ENCODE measurements around the gene TBC1D2. TPM values are rescaled to one million over a fixed set of nuclear protein-coding genes. Genes with fewer than 3 reads are reported as not detected.

TBC1D2 gene
- total and polyA plus RNA-seq, 2 donors (not counting 1 experiment from before 2014, with no cell fraction given), result 7.5 to 24.9 TPM

- H3K36me3 ChIP-seq (ENCODE audit: control insufficient read depth, insufficient read depth, low read length), result peaks cover 11% of the 10 kb centered on the region
- H2AFZ ChIP-seq (ENCODE audit: low read length), result no peak overlapping the region
- no peaks in the 10 kb centered on the region for H3K9me3 ChIP-seq (ENCODE audit: control insufficient read depth, insufficient read depth, low read depth, low read length)
- no peaks in the 10 kb centered on the region for H3K27me3 ChIP-seq (ENCODE audit: control insufficient read depth, insufficient read depth, low read length)
- no peak overlapping the region for H3K4me3 ChIP-seq (replicated peaks in 1 of 4; ENCODE audit: control extremely low read depth in 1 of 4, insufficient read depth in 1 of 4, low read depth in 3 of 4, low read length in 4 of 4)
- no peak overlapping the region for H3K27ac ChIP-seq (ENCODE audit: insufficient read depth, low read length)
- no peak overlapping the region for H3K4me2 ChIP-seq (ENCODE audit: extremely low read depth, insufficient read depth, low read length)
- no peak for DNase-seq (ENCODE audit: low read depth in 2 of 2)
- TF ChIP-seq, protein P1, sequence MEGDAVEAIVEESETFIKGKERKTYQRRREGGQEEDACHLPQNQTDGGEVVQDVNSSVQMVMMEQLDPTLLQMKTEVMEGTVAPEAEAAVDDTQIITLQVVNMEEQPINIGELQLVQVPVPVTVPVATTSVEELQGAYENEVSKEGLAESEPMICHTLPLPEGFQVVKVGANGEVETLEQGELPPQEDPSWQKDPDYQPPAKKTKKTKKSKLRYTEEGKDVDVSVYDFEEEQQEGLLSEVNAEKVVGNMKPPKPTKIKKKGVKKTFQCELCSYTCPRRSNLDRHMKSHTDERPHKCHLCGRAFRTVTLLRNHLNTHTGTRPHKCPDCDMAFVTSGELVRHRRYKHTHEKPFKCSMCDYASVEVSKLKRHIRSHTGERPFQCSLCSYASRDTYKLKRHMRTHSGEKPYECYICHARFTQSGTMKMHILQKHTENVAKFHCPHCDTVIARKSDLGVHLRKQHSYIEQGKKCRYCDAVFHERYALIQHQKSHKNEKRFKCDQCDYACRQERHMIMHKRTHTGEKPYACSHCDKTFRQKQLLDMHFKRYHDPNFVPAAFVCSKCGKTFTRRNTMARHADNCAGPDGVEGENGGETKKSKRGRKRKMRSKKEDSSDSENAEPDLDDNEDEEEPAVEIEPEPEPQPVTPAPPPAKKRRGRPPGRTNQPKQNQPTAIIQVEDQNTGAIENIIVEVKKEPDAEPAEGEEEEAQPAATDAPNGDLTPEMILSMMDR (conservative IDR thresholded peaks at IDR 0.05 in 1 of 2, IDR thresholded peaks at IDR 0.05 in 1 of 2; ENCODE audit: low read depth in 1 of 2, low read length in 2 of 2), result no peak
- TF ChIP-seq EZH2 (IDR thresholded peaks at IDR 0.05; ENCODE audit: low read length, missing control alignments), result no peak
- no peak overlapping the region for H3K9ac ChIP-seq (ENCODE audit: insufficient read depth, low read length)
- H3K4me1 ChIP-seq (ENCODE audit: control insufficient read depth, extremely low read depth, insufficient read depth, low read length), result peaks cover 17% of the 10 kb centered on the region
- no peaks in the 10 kb centered on the region for H3K79me2 ChIP-seq (ENCODE audit: control insufficient read depth, insufficient read depth, low read length)
- H4K20me1 ChIP-seq (ENCODE audit: control insufficient read depth, extremely low read depth, insufficient read depth, low read length), result no peaks in the 10 kb centered on the region
These were observed 24.7 kb downstream of the TBC1D2 start for GRCh38 chr9:98230789-98231188.

GRCh38 chr9:98230304-98230703, 25.1 kb downstream of the TBC1D2 start:
- DNase-seq (ENCODE audit: low read depth in 2 of 2), result no peak
- Histone ChIP-seq H3K36me3 (ENCODE audit: control insufficient read depth, insufficient read depth, low read length) (peaks cover 11% of the 10 kb centered on the region), H3K4me2 (ENCODE audit: extremely low read depth, insufficient read depth, low read length) (no peak overlapping the region), H4K20me1 (ENCODE audit: control insufficient read depth, extremely low read depth, insufficient read depth, low read length) (no peaks in the 10 kb centered on the region), H3K79me2 (ENCODE audit: control insufficient read depth, insufficient read depth, low read length) (no peaks in the 10 kb centered on the region), H2AFZ (ENCODE audit: low read length) (no peak overlapping the region), H3K9ac (ENCODE audit: insufficient read depth, low read length) (no peak overlapping the region), H3K4me3 (replicated peaks in 1 of 4; ENCODE audit: control extremely low read depth in 1 of 4, insufficient read depth in 1 of 4, low read depth in 3 of 4, low read length in 4 of 4) (no peak overlapping the region), H3K27ac (ENCODE audit: insufficient read depth, low read length) (no peak overlapping the region), H3K27me3 (ENCODE audit: control insufficient read depth, insufficient read depth, low read length) (no peaks in the 10 kb centered on the region), H3K4me1 (ENCODE audit: control insufficient read depth, extremely low read depth, insufficient read depth, low read length) (peaks cover 20% of the 10 kb centered on the region), H3K9me3 (ENCODE audit: control insufficient read depth, insufficient read depth, low read depth, low read length) (no peaks in the 10 kb centered on the region)
- TF ChIP-seq, protein P1 (conservative IDR thresholded peaks at IDR 0.05 in 1 of 2, IDR thresholded peaks at IDR 0.05 in 1 of 2; ENCODE audit: low read depth in 1 of 2, low read length in 2 of 2), result no peak
- no peak for TF ChIP-seq EZH2 (IDR thresholded peaks at IDR 0.05; ENCODE audit: low read length, missing control alignments)

DNA sequence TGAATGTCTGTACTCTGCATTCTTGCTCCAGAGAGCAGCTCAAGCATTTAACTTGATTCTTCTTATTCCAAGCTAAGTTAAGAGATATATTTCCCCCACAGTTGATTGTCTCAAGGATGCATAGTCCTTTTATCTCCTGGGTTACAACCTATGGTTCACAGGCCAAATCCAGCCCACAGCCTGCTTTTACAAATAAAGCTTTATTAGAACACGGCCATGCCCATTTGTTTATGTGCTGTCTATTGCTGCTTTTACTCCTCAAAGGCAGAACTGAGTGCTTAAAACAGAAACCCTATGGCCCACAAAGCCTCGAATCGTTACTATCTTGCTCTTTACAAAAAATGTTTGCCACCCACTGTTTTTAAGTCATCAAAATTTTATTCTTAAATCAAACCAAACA, 25.8 kb downstream of the TBC1D2 start:
- Histone ChIP-seq H3K9ac (ENCODE audit: insufficient read depth, low read length) (no peak overlapping the region), H3K27me3 (ENCODE audit: control insufficient read depth, insufficient read depth, low read length) (no peaks in the 10 kb centered on the region), H3K4me2 (ENCODE audit: extremely low read depth, insufficient read depth, low read length) (no peak overlapping the region), H3K36me3 (ENCODE audit: control insufficient read depth, insufficient read depth, low read length) (peaks cover 11% of the 10 kb centered on the region), H4K20me1 (ENCODE audit: control insufficient read depth, extremely low read depth, insufficient read depth, low read length) (no peaks in the 10 kb centered on the region), H3K9me3 (ENCODE audit: control insufficient read depth, insufficient read depth, low read depth, low read length) (no peaks in the 10 kb centered on the region), H3K27ac (ENCODE audit: insufficient read depth, low read length) (no peak overlapping the region), H3K4me3 (replicated peaks in 1 of 4; ENCODE audit: control extremely low read depth in 1 of 4, insufficient read depth in 1 of 4, low read depth in 3 of 4, low read length in 4 of 4) (no peak overlapping the region), H3K4me1 (ENCODE audit: control insufficient read depth, extremely low read depth, insufficient read depth, low read length) (peaks cover 20% of the 10 kb centered on the region), H3K79me2 (ENCODE audit: control insufficient read depth, insufficient read depth, low read length) (no peaks in the 10 kb centered on the region), H2AFZ (ENCODE audit: low read length) (no peak overlapping the region)
- no peak for TF ChIP-seq EZH2 (IDR thresholded peaks at IDR 0.05; ENCODE audit: low read length, missing control alignments)
- TF ChIP-seq, protein P1 (conservative IDR thresholded peaks at IDR 0.05 in 1 of 2, IDR thresholded peaks at IDR 0.05 in 1 of 2; ENCODE audit: low read depth in 1 of 2, low read length in 2 of 2), result no peak
- DNase-seq (ENCODE audit: low read depth in 2 of 2), result no peak

All from fibroblast of lung (primary cell).